ENCODE data around the gene NAPG. TPM values are rescaled to one million over a fixed set of nuclear protein-coding genes. Genes with fewer than 3 reads are reported as not detected.
A peak's percentile ranks its signal among the peaks of the same experiment; 100 is the strongest.
"Not testable (repeated sequence)": the region's sequence is repeated elsewhere in the genome, so short reads cannot be mapped to it uniquely, and the experiment has no call there.

The NAPG gene
- total RNA-seq, 1 donor from 2014 or later: 33.2 TPM

- Histone ChIP-seq H3K9ac (ENCODE audit: low read length) (no peak overlapping the region), H3K9me3 (ENCODE audit: insufficient read depth, low read depth, low read length) (no peaks in the 10 kb centered on the region), H3K4me3 (ENCODE audit: insufficient read depth, low read depth, low read length) (no peak overlapping the region), H3K27ac (ENCODE audit: low read depth, low read length) (no peak overlapping the region), H3K4me1 (ENCODE audit: insufficient read depth, low read length) (peaks cover 10% of the 10 kb centered on the region), H3K27me3 (ENCODE audit: insufficient read depth, low read length) (no peaks in the 10 kb centered on the region), H3K79me2 (ENCODE audit: insufficient read depth, low read length) (no peaks in the 10 kb centered on the region), H3K4me2 (ENCODE audit: low read length) (no peak overlapping the region), H4K20me1 (ENCODE audit: insufficient read depth, low read length) (no peaks in the 10 kb centered on the region), H3K36me3 (ENCODE audit: insufficient read depth, low read length) (no peaks in the 10 kb centered on the region), H2AFZ (ENCODE audit: low read depth, low read length) (no peak overlapping the region)
- no peak overlapping the region for H3K4me3 Mint-ChIP-seq (ENCODE audit: unreplicated experiment)
- DNase-seq (ENCODE audit: low read depth): no peak
- FAIRE-seq: no peak
- no peaks in the 10 kb centered on the region for H3K27me3 Mint-ChIP-seq (ENCODE audit: low read depth, unreplicated experiment)
- H3K9me3 Mint-ChIP-seq (ENCODE audit: unreplicated experiment): peaks cover 3% of the 10 kb centered on the region
- peak overlapping the region; percentile 5 for H3K27ac Mint-ChIP-seq (ENCODE audit: unreplicated experiment)
- no peak for TF ChIP-seq EZH2 (IDR thresholded peaks at IDR 0.05; ENCODE audit: insufficient read depth, low read length)
- no peak for TF ChIP-seq CTCF (IDR thresholded peaks at IDR 0.05; ENCODE audit: insufficient read depth, low read depth, low read length)
- H3K36me3 Mint-ChIP-seq (ENCODE audit: low read depth, unreplicated experiment): peaks cover 7% of the 10 kb centered on the region
- H3K4me1 Mint-ChIP-seq (ENCODE audit: low read depth, unreplicated experiment): peaks cover 12% of the 10 kb centered on the region
Observed at GRCh38 chr18:10566390-10566789, 40.6 kb downstream of the NAPG start.

DNA sequence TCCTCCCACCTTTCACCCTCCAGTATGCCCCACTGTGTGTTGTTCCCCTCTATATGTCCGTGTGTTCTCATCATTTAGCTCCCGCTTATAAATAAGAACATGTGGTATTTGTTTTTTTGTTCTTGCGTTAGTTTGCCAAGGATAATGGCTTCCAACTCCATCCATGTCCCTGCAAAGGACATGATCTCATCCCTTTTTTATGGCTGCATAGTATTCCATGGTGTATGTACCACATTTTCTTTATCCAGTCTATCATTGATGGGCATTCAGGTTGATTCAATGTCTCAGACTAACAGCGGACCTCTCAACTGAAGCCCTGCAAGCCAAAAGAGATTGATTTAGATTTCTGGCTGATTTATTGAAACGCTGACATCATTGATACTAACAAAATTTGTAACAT lies 44.1 kb downstream of the NAPG start:
- not testable (repeated sequence) for H3K9ac ChIP-seq (ENCODE audit: low read length); H3K36me3 Mint-ChIP-seq (ENCODE audit: low read depth, unreplicated experiment); H3K9me3 ChIP-seq (ENCODE audit: insufficient read depth, low read depth, low read length); H3K9me3 Mint-ChIP-seq (ENCODE audit: unreplicated experiment); H3K27me3 ChIP-seq (ENCODE audit: insufficient read depth, low read length); H3K27ac Mint-ChIP-seq (ENCODE audit: unreplicated experiment); H3K36me3 ChIP-seq (ENCODE audit: insufficient read depth, low read length); H3K79me2 ChIP-seq (ENCODE audit: insufficient read depth, low read length); H3K4me3 Mint-ChIP-seq (ENCODE audit: unreplicated experiment); H3K4me3 ChIP-seq (ENCODE audit: insufficient read depth, low read depth, low read length); H3K4me2 ChIP-seq (ENCODE audit: low read length); DNase-seq (ENCODE audit: low read depth); H4K20me1 ChIP-seq (ENCODE audit: insufficient read depth, low read length); H3K4me1 ChIP-seq (ENCODE audit: insufficient read depth, low read length); FAIRE-seq; H2AFZ ChIP-seq (ENCODE audit: low read depth, low read length); H3K27me3 Mint-ChIP-seq (ENCODE audit: low read depth, unreplicated experiment); H3K27ac ChIP-seq (ENCODE audit: low read depth, low read length); H3K4me1 Mint-ChIP-seq (ENCODE audit: low read depth, unreplicated experiment)

DNA sequence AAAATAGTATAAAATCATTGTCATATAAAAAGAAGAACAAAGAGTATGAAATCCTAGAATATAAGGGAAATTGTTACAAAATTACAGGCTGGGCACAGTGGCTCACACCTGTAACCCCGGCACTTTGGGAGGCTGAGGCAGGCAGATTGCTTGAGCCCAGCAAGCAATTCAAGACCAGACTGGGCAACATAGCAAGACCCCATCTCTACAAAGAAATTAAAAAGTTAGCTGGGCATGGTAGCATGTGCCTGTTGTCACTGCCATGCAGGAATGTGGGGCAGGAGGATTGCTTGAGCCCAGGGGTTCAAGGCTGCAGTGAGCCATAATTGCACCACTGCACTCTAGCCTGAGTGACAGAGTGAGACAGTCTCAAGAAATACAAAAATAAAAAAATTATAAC lies 44.8 kb downstream of the NAPG start:
- H3K4me1 ChIP-seq (ENCODE audit: insufficient read depth, low read length): no peaks in the 10 kb centered on the region
- DNase-seq (ENCODE audit: low read depth) (no peak), FAIRE-seq (no peak)
- no peak overlapping the region for H3K9ac ChIP-seq (ENCODE audit: low read length)
- no peak overlapping the region for H2AFZ ChIP-seq (ENCODE audit: low read depth, low read length)
- no peak overlapping the region for H3K4me3 ChIP-seq (ENCODE audit: insufficient read depth, low read depth, low read length)
- no peaks in the 10 kb centered on the region for H3K27me3 ChIP-seq (ENCODE audit: insufficient read depth, low read length)
- TF ChIP-seq EZH2 (IDR thresholded peaks at IDR 0.05; ENCODE audit: insufficient read depth, low read length): no peak
- TF ChIP-seq CTCF (IDR thresholded peaks at IDR 0.05; ENCODE audit: insufficient read depth, low read depth, low read length): no peak
- H3K4me2 ChIP-seq (ENCODE audit: low read length): no peak overlapping the region
- no peaks in the 10 kb centered on the region for H3K79me2 ChIP-seq (ENCODE audit: insufficient read depth, low read length)
- H3K36me3 ChIP-seq (ENCODE audit: insufficient read depth, low read length): no peaks in the 10 kb centered on the region
- H3K27ac ChIP-seq (ENCODE audit: low read depth, low read length): no peak overlapping the region
- no peak overlapping the region for H3K4me3 Mint-ChIP-seq (ENCODE audit: unreplicated experiment)
- peaks cover 7% of the 10 kb centered on the region for H3K36me3 Mint-ChIP-seq (ENCODE audit: low read depth, unreplicated experiment)
- H3K27me3 Mint-ChIP-seq (ENCODE audit: low read depth, unreplicated experiment): no peaks in the 10 kb centered on the region
- no peaks in the 10 kb centered on the region for H3K9me3 ChIP-seq (ENCODE audit: insufficient read depth, low read depth, low read length)
- no peaks in the 10 kb centered on the region for H4K20me1 ChIP-seq (ENCODE audit: insufficient read depth, low read length)
- peaks cover 3% of the 10 kb centered on the region for H3K9me3 Mint-ChIP-seq (ENCODE audit: unreplicated experiment)
- H3K4me1 Mint-ChIP-seq (ENCODE audit: low read depth, unreplicated experiment): peaks cover 5% of the 10 kb centered on the region
- H3K27ac Mint-ChIP-seq (ENCODE audit: unreplicated experiment): no peak overlapping the region

All from astrocyte (in vitro differentiated cells and primary cell).